Progenitor cell of endocrine pancreas (in vitro differentiated cells): ENCODE results near the gene TH. TPM values are rescaled to one million over a fixed set of nuclear protein-coding genes. Genes with fewer than 3 reads are reported as not detected.

Experiments used
- DNase-seq: peaks from one replicate; pipeline ENCODE4 v3.0.0; 2021; ENCODE audit warnings: low spot score; ENCODE audit not compliant: unreplicated experiment
- H3K27ac Mint-ChIP-seq: 2 replicates; pipeline ENCODE4 v1.8.0; 2021; ENCODE audit warnings: mild to moderate bottlenecking, moderate library complexity, mixed read lengths
- H3K27me3 Mint-ChIP-seq: 2 replicates; pipeline ENCODE4 v1.8.0; 2021; ENCODE audit warnings: mixed read lengths
- H3K36me3 Mint-ChIP-seq: 2 replicates; pipeline ENCODE4 v1.8.0; 2022; ENCODE audit warnings: mixed read lengths; ENCODE audit not compliant: insufficient read depth
- H3K4me1 Mint-ChIP-seq: 2 replicates; pipeline ENCODE4 v1.8.0; 2021; ENCODE audit warnings: low read depth, mixed read lengths
- H3K4me3 Mint-ChIP-seq: 2 replicates; pipeline ENCODE4 v1.8.0; 2021; ENCODE audit warnings: low read depth, mild to moderate bottlenecking, moderate library complexity, mixed read lengths
- H3K9me3 Mint-ChIP-seq: 2 replicates; pipeline ENCODE4 v1.8.0; 2021; ENCODE audit warnings: low read depth, mixed read lengths
- CTCF ChIP-seq: fragments of 200-600 bp; sonication (generic); IDR thresholded peaks from one replicate; pipeline ENCODE4 v1.5.0; 2021; ENCODE audit warnings: antibody characterized with exemption, mild to moderate bottlenecking; ENCODE audit not compliant: unreplicated experiment
- total RNA-seq: library from RNA; stranded (reverse); gene quantifications from 2 replicates; pipeline ENCODE4 v1.2.1, GENCODE V29; 2021

Gene TH
- total RNA-seq, 1 donor from 2014 or later = 0.53 TPM

DNA sequence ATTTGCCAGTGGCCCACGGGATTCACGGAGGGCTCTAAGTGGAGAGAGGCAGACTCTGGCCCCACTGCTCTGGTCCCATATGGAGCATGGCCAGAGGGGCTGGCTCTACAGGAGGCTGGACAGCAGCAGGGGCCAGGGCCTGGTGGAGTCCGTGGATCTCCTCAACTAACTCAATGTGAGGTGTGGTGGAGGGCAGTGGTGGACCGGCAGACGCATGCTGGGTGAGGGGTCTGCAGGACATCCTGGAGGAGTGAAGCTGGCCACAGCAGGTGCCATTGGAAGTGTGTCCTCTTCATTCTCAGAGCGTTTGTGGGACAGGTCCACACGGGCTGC lies 48.0 kb downstream of the TH start:
- H3K9me3 Mint-ChIP-seq = no peaks in the 10 kb centered on the region
- peaks cover 5% of the 10 kb centered on the region for H3K27me3 Mint-ChIP-seq
- peaks cover 18% of the 10 kb centered on the region for H3K4me1 Mint-ChIP-seq
- TF ChIP-seq CTCF = no peak
- H3K36me3 Mint-ChIP-seq = no peaks in the 10 kb centered on the region
- H3K27ac Mint-ChIP-seq = no peak overlapping the region
- DNase-seq = peak; percentile 8
- H3K4me3 Mint-ChIP-seq = no peak overlapping the region

DNA sequence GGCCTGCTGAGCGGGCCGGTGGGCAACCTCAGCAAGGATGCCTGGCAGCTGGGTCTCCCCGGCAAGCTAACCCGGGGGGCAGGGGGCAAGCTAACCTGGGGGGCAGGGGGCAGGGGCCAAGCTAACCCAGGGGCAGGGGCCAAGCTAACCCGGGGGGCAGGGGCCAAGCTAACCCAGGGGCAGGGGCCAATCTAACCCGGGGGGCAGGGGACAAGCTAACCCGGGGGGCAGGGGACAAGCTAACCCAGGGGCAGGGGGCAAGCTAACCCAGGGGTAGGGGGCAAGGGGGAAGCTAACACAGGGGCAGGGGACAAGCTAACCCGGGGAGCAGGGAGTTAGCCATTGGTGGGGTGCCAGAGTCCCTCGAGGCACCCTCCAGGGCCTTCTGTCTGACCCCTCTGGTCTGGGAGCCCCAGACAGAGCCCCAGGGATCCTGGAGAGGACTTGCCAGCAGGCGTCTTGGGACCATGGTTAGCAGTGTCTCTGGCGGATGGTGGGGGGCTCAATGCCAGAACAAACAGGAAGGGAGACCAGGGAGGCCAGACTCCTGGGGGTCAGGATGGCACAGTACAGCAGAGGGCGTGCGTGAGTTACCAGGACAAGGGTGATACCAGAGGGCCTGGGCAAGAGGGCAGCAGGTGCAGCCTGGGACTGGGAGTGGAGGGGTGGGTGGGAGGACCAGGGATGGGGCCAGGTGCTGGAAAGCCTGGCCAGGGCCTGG lies 48.5 kb downstream of the TH start:
- Mint-ChIP-seq H3K36me3 (no peaks in the 10 kb centered on the region), H3K27ac (peak overlapping the region; percentile 69), H3K27me3 (peaks cover 9% of the 10 kb centered on the region), H3K4me1 (peaks cover 18% of the 10 kb centered on the region), H3K9me3 (no peaks in the 10 kb centered on the region), H3K4me3 (no peak overlapping the region)
- no peak for TF ChIP-seq CTCF
- no peak for DNase-seq

DNA sequence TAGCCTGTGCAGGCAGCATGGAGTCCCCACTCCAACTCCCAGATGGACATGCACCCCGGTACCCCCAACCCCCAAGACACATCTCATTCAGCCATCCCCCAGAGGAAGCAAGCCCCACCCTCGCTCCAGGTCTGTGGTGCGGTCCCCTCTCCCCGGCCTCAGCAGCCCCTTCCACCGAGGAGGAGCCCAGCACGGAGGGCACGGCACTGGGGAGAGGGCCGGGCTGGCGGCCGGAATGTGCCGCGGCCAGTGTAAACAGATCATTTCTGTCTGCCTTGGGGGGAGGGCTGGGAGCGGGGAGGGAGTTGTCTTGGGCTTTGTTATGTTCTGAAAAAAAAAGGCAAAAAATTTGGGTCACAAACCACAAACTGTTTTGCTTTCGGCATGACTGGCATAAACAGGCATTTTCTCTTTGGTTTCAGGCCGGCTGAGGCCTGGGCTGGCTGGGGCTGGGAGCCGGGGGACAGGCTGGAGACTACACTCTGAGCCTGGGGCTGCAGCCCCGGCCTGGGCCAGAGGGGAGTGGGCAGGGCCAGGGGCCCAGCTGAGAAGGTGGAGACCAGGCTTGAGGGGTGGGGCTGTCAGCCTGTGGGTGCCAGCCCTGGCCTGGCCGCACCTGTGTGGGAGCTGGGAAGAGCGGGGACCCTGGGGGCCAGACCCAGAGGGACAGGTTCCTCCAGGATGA lies 49.3 kb downstream of the TH start:
- DNase-seq = peak; percentile 18
- H3K4me1 Mint-ChIP-seq = peaks cover 18% of the 10 kb centered on the region
- peaks cover 4% of the 10 kb centered on the region for H3K9me3 Mint-ChIP-seq
- H3K27me3 Mint-ChIP-seq = peaks cover 9% of the 10 kb centered on the region
- TF ChIP-seq CTCF = no peak
- H3K4me3 Mint-ChIP-seq = no peak overlapping the region
- H3K27ac Mint-ChIP-seq = peak overlapping the region; percentile 87
- peaks cover 1% of the 10 kb centered on the region for H3K36me3 Mint-ChIP-seq

GRCh38 chr11:2121227-2122130 lies 50.1 kb downstream of the TH start:
- Mint-ChIP-seq H3K9me3 (peaks cover 10% of the 10 kb centered on the region), H3K4me1 (peaks cover 18% of the 10 kb centered on the region), H3K27ac (peak overlapping the region; percentile 64), H3K4me3 (no peak overlapping the region), H3K27me3 (peaks cover 9% of the 10 kb centered on the region), H3K36me3 (peaks cover 1% of the 10 kb centered on the region)
- TF ChIP-seq CTCF = no peak
- DNase-seq = peak; percentile 8
